Neuron (in vitro differentiated cells): ENCODE results near the gene EFCAB6.

Experiments
- H2AFZ ChIP-seq: one replicate; pipeline ENCODE4 v1.6.1; 2013; ENCODE audit warnings: low read depth, mild to moderate bottlenecking, inconsistent platforms, low read length, moderate library complexity
- H3K27me3 ChIP-seq: one replicate; pipeline ENCODE4 v1.6.1; 2013; ENCODE audit warnings: low read length; ENCODE audit not compliant: insufficient read depth
- H3K36me3 ChIP-seq: one replicate; pipeline ENCODE4 v1.6.1; 2013; ENCODE audit warnings: low read length; ENCODE audit not compliant: insufficient read depth
- H3K4me1 ChIP-seq: one replicate; pipeline ENCODE4 v1.6.1; 2013; ENCODE audit warnings: low read length; ENCODE audit not compliant: insufficient read depth
- H3K4me3 ChIP-seq: 2 replicates; pipeline ENCODE4 v1.5.1; 2013; ENCODE audit warnings: mild to moderate bottlenecking, low read length, moderate library complexity
- H3K9me3 ChIP-seq: one replicate; pipeline ENCODE4 v1.6.1; 2013; ENCODE audit warnings: low read length

The EFCAB6 gene

DNA sequence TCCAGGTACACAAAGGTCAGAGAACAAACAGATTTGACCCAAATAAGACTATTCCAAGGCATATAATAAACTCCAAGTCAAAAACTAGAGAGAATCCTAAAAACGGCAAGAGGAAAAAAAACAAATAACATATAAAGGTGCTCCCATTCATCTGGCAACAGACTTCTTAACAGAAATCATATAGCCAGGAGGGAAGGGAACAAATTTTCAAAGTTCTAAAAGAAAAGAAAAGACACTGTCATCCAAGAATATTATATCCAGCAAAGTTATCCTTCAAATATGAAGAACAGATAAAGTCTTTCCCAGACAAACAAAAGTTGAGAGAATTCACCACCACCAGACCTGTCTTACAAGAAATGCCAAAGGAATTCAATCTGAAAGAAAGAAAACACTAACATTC, 11.1 kb downstream of the EFCAB6 start:
- Histone ChIP-seq H3K27me3 (no peaks in the 10 kb centered on the region), H3K4me3 (no peak overlapping the region), H3K36me3 (no peaks in the 10 kb centered on the region), H3K4me1 (no peaks in the 10 kb centered on the region), H3K9me3 (peaks cover 2% of the 10 kb centered on the region), H2AFZ (no peak overlapping the region)

DNA sequence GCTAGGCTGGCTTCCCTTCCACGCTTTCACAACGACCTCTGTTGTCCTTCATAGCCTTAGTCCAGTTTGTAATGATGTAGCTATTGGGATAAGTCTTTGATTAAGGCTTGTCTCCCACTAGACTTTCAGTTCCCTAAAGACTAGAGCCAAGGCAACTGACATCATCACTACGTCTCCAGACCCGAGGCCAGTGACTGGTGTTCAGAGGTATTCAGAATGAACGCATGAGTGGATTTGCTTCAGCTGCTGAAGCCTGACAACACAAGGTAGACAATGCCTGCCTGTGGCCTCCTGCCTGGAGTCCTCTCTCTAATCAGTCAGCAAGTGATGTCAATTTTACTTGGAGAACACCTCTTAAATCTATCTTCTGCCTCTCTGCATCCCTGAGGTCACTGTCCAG, 13.6 kb downstream of the EFCAB6 start:
- H3K27me3 ChIP-seq = no peaks in the 10 kb centered on the region
- no peak overlapping the region for H2AFZ ChIP-seq
- no peak overlapping the region for H3K4me3 ChIP-seq
- H3K4me1 ChIP-seq = no peaks in the 10 kb centered on the region
- no peaks in the 10 kb centered on the region for H3K36me3 ChIP-seq
- peaks cover 2% of the 10 kb centered on the region for H3K9me3 ChIP-seq

DNA sequence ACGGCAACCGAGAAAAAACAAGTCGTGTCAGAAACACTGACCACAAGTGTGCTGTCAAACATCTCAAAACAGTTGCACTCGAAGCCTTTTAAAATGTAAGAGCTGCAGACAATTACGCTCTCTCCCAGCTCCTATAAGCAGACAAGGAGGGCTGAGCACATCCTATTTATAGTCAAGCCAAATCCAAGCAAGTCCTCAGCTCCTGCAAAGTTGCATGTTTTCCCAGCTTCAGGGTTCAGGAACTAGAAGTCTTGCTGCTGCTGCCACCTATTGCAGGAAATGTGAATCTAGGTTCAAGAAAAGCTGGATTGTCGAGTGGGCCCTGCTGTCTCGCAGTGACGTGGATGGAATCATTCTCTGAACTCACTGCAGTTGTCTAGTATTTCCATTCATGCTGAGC, 15.5 kb downstream of the EFCAB6 start:
- no peaks in the 10 kb centered on the region for H3K4me1 ChIP-seq
- H3K27me3 ChIP-seq = no peaks in the 10 kb centered on the region
- H3K36me3 ChIP-seq = no peaks in the 10 kb centered on the region
- H2AFZ ChIP-seq = no peak overlapping the region
- no peaks in the 10 kb centered on the region for H3K9me3 ChIP-seq
- no peak overlapping the region for H3K4me3 ChIP-seq

DNA sequence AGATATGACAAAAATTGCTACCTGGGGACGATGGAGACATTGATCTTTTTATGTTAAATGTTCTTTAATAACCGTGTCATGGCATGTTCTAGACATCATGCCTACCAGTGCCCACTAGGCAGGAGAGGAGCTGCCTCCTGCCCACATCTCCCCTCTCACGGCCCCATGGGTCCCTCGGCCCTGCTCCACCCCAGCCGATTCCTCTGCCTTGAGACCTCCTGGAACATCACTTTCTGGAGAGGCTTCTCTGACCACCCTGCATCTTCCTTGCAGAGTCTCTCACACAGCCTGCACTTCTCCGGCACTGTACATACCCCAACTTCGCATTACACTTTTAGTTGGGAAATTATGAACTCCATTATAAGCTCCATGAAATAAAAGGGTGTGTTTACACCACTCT, 16.8 kb downstream of the EFCAB6 start:
- Histone ChIP-seq H3K9me3 (no peaks in the 10 kb centered on the region), H3K4me1 (no peaks in the 10 kb centered on the region), H3K27me3 (no peaks in the 10 kb centered on the region), H2AFZ (no peak overlapping the region), H3K4me3 (no peak overlapping the region), H3K36me3 (no peaks in the 10 kb centered on the region)

DNA sequence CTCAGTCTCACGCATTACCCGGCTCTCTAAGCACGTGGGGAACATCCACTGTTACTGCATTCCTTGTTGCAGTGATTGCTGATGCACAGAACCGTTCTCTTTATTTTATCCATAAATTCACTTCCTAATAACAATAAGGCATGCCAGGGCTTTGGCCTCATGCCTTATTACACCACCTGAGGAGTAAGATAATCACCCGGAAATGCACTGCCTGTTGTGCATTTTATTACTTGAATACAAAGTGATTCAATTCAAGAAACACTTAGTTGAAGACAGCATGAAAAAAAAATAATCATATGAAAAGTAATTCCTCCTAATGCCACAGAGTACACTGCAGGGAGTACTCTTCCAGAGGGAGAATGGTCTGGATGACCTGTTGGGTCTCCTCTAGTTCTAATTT, 19.2 kb downstream of the EFCAB6 start:
- no peaks in the 10 kb centered on the region for H3K4me1 ChIP-seq
- no peaks in the 10 kb centered on the region for H3K27me3 ChIP-seq
- no peak overlapping the region for H2AFZ ChIP-seq
- H3K4me3 ChIP-seq = no peak overlapping the region
- H3K9me3 ChIP-seq = no peaks in the 10 kb centered on the region
- no peaks in the 10 kb centered on the region for H3K36me3 ChIP-seq

DNA sequence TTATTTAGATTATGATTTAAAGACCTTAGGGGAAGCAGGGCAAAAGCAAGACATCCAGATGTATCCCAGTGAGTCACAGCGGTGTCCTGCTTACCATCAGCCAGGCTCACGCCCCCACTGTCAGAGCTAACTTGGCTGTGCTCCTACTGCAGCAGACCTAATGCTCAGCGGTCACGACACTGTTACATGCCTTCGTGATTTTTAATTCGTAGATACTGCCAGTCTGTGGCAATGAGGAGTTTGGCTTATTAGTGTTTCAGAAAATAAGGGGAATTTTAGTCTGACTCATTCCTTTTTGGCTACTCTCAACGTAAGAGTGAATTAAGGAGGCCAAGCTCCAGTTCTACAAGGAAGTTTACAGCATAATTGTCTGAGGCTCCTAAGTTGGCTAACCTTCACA, 22.7 kb downstream of the EFCAB6 start:
- Histone ChIP-seq H3K9me3 (no peaks in the 10 kb centered on the region), H3K4me1 (no peaks in the 10 kb centered on the region), H2AFZ (no peak overlapping the region), H3K36me3 (no peaks in the 10 kb centered on the region), H3K4me3 (no peak overlapping the region), H3K27me3 (no peaks in the 10 kb centered on the region)

DNA sequence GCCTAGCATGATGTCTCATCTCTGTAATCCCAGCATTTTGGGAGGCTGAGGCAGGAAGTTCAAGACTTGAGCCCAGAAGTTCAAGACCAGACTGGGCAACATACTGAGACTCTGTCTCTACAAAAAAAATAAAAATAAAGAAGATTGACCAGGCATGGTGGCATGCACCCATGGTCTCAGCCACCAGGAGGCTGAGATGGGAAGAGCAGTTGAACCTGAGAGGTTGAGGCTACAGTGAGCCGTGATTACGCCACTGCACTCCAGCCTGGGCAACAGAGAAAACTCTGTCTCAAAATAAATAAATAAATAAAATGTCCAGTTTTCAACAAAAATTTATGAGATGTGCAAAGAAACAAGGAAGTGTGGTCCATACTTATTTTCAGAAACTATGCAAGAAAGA, 28.3 kb downstream of the EFCAB6 start:
- H3K9me3 ChIP-seq = no peaks in the 10 kb centered on the region
- no peak overlapping the region for H3K4me3 ChIP-seq
- no peak overlapping the region for H2AFZ ChIP-seq
- H3K27me3 ChIP-seq = no peaks in the 10 kb centered on the region
- no peaks in the 10 kb centered on the region for H3K36me3 ChIP-seq
- no peaks in the 10 kb centered on the region for H3K4me1 ChIP-seq

DNA sequence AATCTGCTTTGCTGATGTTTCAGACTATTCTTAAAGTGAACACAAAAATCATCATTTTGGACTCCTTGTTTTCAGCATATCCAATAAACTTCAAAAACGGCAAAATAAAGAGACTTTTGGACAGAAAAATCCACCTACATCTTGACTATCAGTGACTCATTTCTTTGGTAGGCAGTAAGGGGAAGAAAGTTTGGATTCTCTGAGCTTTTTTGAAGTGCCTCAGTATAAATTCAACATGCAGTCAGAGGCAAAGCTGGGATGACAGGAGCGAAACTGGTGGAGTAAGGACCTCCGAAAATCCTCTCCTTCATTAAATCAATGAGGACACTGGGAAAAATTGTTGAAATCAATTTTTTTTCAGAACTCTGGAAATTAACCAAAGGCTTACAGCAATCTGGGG, 29.7 kb downstream of the EFCAB6 start:
- no peak overlapping the region for H3K4me3 ChIP-seq
- no peaks in the 10 kb centered on the region for H3K4me1 ChIP-seq
- H3K36me3 ChIP-seq = no peaks in the 10 kb centered on the region
- H3K9me3 ChIP-seq = no peaks in the 10 kb centered on the region
- no peaks in the 10 kb centered on the region for H3K27me3 ChIP-seq
- H2AFZ ChIP-seq = no peak overlapping the region

DNA sequence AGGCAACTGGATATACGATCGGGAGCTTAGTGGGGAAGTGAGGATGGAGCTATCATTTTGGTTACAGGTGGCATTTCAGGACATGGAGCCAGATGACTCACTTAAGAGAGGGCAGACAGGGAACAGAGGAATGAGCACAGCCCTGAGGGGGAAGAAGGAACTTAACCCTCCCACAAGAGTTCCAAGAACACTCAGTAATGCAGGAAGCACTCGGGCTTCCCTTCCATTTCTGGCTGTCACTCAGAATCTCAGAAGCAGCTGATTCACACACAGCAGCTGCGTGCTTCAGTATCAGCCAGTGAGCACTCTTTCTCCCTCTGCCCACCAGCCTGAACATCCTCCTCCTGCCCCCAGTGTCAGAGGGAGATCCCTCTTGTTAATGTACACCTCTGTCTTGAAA, 34.8 kb downstream of the EFCAB6 start:
- Histone ChIP-seq H2AFZ (no peak overlapping the region), H3K9me3 (no peaks in the 10 kb centered on the region), H3K4me1 (peaks cover 6% of the 10 kb centered on the region), H3K4me3 (no peak overlapping the region), H3K36me3 (no peaks in the 10 kb centered on the region), H3K27me3 (no peaks in the 10 kb centered on the region)

DNA sequence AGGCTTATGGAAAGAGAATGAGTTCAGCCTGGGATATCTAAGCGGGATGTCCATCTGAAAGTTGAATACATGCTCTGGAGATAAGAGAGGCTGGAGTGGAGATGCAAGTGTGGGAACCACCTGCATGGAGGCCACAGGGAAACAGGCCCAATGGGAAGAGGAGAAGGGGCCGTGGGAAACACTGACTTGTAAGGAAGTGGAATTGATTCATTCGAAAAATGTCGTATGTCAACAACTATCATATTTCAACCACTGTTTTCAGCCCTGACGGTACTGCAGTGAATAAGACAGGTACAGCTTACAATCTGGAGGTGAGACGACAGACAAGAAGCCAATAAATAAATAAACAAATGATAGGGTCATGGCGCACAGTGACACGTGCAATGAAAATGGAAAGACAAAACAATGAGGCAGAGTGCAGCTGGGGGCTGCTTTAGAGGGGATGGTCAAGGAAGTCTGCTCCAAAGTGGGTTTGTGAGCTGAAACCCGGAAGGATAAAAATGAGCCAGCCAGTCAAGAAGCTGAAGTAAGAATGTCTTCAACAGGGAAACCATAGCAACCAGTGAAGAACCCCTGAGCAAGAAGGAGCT, 35.9 kb downstream of the EFCAB6 start:
- no peak overlapping the region for H2AFZ ChIP-seq
- no peaks in the 10 kb centered on the region for H3K27me3 ChIP-seq
- peaks cover 6% of the 10 kb centered on the region for H3K4me1 ChIP-seq
- H3K9me3 ChIP-seq = no peaks in the 10 kb centered on the region
- no peak overlapping the region for H3K4me3 ChIP-seq
- no peaks in the 10 kb centered on the region for H3K36me3 ChIP-seq

DNA sequence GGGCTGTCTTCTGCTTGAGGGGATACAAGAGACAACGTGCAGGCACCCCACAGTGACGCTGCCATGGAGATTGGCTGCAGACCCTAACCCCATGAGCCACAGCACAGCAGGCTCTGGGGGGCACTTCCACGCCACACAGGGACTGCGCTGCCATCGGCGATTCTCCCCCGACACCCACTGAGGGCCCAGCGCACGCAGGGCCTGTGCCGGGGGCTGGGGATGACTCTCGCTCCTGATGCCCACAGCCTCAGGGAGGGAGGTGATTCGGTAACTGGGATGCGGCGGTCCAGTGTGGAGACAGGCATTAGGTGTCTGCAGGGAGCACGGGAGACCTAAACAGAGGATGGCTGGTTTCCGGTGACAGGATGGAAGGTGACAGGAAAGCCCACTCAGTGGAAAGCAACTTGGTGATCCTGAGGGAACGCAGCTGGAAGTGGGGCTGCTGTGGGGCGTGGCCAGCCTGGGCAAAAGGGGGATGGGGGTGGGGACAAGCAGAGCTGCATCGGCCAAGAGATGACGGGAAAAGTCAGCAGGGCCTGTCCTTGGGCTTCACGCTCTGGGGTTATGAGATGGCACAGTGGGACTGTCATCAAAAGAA, 37.7 kb downstream of the EFCAB6 start:
- no peak overlapping the region for H3K4me3 ChIP-seq
- peaks cover 6% of the 10 kb centered on the region for H3K4me1 ChIP-seq
- no peaks in the 10 kb centered on the region for H3K36me3 ChIP-seq
- H3K9me3 ChIP-seq = no peaks in the 10 kb centered on the region
- H3K27me3 ChIP-seq = no peaks in the 10 kb centered on the region
- H2AFZ ChIP-seq = no peak overlapping the region

DNA sequence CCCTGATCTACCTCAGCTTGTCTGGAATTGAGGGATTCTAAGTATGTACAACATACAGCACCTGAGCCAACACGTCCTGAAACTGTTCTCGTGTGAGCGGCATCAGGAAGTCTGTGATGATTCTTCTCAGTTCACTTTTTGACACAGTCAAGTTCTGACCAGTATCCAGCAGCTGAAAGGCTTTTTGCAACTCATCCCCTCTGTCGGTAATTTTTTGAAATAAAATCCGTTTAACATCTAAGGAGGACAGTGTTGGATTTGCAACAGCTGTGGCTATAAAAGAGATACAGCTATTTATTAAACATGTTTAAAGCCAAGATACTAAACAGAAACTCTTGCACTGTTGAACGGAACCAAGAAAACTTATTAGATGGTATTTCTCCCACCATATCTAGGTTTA, 39.3 kb downstream of the EFCAB6 start:
- Histone ChIP-seq H3K9me3 (no peaks in the 10 kb centered on the region), H3K27me3 (no peaks in the 10 kb centered on the region), H2AFZ (no peak overlapping the region)

DNA sequence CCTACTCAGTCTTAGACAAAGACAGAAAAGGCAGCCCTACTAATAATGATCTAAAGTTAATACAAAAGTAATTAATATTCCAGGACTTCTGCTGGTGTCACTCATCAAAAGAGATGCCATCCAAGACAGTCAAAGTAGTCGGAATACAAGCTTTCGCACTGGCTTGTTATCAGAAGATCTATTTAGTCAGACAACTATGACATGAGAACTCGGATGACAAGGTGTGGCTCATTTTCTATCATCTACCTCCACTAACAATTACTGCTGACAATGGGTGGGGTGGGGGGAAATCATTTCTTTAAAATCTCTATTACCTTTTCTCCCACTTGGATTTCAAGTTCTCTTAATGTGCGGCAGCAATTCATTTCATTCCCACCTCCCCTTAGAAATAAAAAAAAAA, 56.7 kb downstream of the EFCAB6 start:
- no peaks in the 10 kb centered on the region for H3K27me3 ChIP-seq
- H3K9me3 ChIP-seq = no peaks in the 10 kb centered on the region
- H3K4me3 ChIP-seq = no peak overlapping the region
- H3K36me3 ChIP-seq = no peaks in the 10 kb centered on the region
- H3K4me1 ChIP-seq = no peaks in the 10 kb centered on the region
- H2AFZ ChIP-seq = no peak overlapping the region

More for the DNA sequence above, 39.3 kb downstream of the EFCAB6 start:
- Histone ChIP-seq H3K4me1 (peaks cover 6% of the 10 kb centered on the region), H3K4me3 (no peak overlapping the region), H3K36me3 (no peaks in the 10 kb centered on the region)

DNA sequence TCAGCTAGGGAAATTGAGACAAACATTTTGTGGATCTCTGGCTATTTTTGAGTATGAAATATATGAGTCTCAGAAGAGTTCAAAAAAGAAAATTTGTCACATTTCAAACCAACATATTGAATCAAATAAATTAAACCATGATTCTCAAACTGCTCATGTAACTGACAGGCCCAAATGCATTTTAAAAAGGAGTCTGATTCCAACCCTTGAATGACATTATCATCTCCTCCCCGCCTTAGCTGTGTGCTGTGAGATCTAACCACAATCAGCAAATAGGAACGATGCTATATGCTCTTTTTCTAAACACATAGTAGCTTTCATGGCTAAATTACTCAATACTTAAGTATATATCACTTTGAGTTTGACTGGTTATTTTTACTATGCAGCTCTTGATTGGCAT, 57.1 kb downstream of the EFCAB6 start:
- Histone ChIP-seq H3K4me1 (no peaks in the 10 kb centered on the region), H3K9me3 (no peaks in the 10 kb centered on the region), H3K4me3 (no peak overlapping the region), H3K36me3 (no peaks in the 10 kb centered on the region), H2AFZ (no peak overlapping the region), H3K27me3 (no peaks in the 10 kb centered on the region)
